H1 (cell line): Measurements from ENCODE around the gene MTURN. TPM values are rescaled to one million over a fixed set of nuclear protein-coding genes. Genes with fewer than 3 reads are reported as not detected.

ENCODE experiments used
- CTCF ChIA-PET: fragments of 300-600 bp; sonication (Branson Sonifier 250); formaldehyde crosslinking; loops from one replicate; lab custom pipeline; 2021; ENCODE audit not compliant: partially characterized antibody; lab: Charles Lee
- POLR2A ChIA-PET: fragments of 300-600 bp; sonication (Branson Sonifier 250); formaldehyde crosslinking; loops from one replicate; lab custom pipeline; 2021; ENCODE audit warnings: inconsistent platforms; ENCODE audit not compliant: partially characterized antibody; lab: Charles Lee
- DNase-seq, 2 experiments: peaks; one replicate each; pipeline versions ENCODE4 v3.0.0 to v3.0.0-alpha.2; 2010 to 2022; ENCODE audit warnings: low spot score in 2 of 2, low read depth in 1 of 2, mixed read lengths in 1 of 2
- FAIRE-seq: peaks from 2 replicates; lab custom pipeline; 2011; peaks lifted over from hg19 to GRCh38; lab: Jason Lieb, UNC
- H2AFZ ChIP-seq: 2 replicates; pipeline ENCODE4 v1.8.1; 2012; ENCODE audit warnings: low read length, inconsistent platforms
- H2AK5ac ChIP-seq: 2 replicates; pipeline ENCODE4 v1.6.1; 2013; ENCODE audit warnings: low read depth, low read length
- H2BK120ac ChIP-seq: replicated peaks from 2 replicates; pipeline ENCODE3; 2013; ENCODE audit warnings: low read depth, low read length, inconsistent platforms
- H2BK12ac ChIP-seq: 2 replicates; pipeline ENCODE4 v1.6.1; 2013; ENCODE audit warnings: low read depth, low read length
- H2BK15ac ChIP-seq: 2 replicates; pipeline ENCODE4 v1.6.1; 2013; ENCODE audit warnings: low read length
- H2BK20ac ChIP-seq: 2 replicates; pipeline ENCODE4 v1.6.1; 2013; ENCODE audit warnings: low read length
- H2BK5ac ChIP-seq: 2 replicates; pipeline ENCODE4 v1.6.1; 2013; ENCODE audit warnings: low read depth, low read length
- H3K14ac ChIP-seq: 2 replicates; pipeline ENCODE4 v1.6.1; 2013; ENCODE audit warnings: inconsistent platforms; ENCODE audit not compliant: insufficient read length
- H3K18ac ChIP-seq: 2 replicates; pipeline ENCODE4 v1.6.1; 2013; ENCODE audit warnings: low read length; ENCODE audit errors: extremely low read depth
- H3K23ac ChIP-seq: 2 replicates; pipeline ENCODE4 v1.6.1; 2013; ENCODE audit warnings: inconsistent platforms; ENCODE audit not compliant: insufficient read length
- H3K23me2 ChIP-seq: 2 replicates; pipeline ENCODE4 v1.6.1; 2013; ENCODE audit warnings: low read depth, low read length
- H3K27ac ChIP-seq: 2 replicates; pipeline ENCODE4 v1.6.1; 2011; ENCODE audit warnings: low read depth, low read length, inconsistent platforms
- H3K27me3 ChIP-seq, 4 experiments: replicated peaks in 1 of 4; 1 replicate in 1 of 4; 2 replicates in 3 of 4; pipeline versions ENCODE4 v1.6.1 to v1.8.1; 2011 to 2013; ENCODE audit warnings: low read length in 3 of 4, mild to moderate bottlenecking in 3 of 4, inconsistent platforms in 2 of 4, mixed read lengths in 2 of 4, moderate library complexity in 1 of 4; ENCODE audit not compliant: control insufficient read depth in 3 of 4, insufficient read depth in 3 of 4; ENCODE audit errors: extremely low read depth in 1 of 4
- H3K36me3 ChIP-seq, 4 experiments: 2 replicates each; pipeline versions ENCODE4 v1.6.1 to v1.8.1; 2011 to 2013; ENCODE audit warnings: mild to moderate bottlenecking in 4 of 4, low read length in 3 of 4, moderate library complexity in 2 of 4, control low read depth in 1 of 4, inconsistent platforms in 1 of 4; ENCODE audit not compliant: insufficient read depth in 4 of 4, control insufficient read depth in 2 of 4
- H3K4ac ChIP-seq: replicated peaks from 2 replicates; pipeline ENCODE3; 2013; ENCODE audit warnings: low read length, low read depth, mixed read lengths, inconsistent platforms; ENCODE audit not compliant: insufficient read length
- H3K4me1 ChIP-seq, 4 experiments: replicated peaks in 1 of 4; 1 replicate in 1 of 4; 2 replicates in 3 of 4; pipeline versions ENCODE4 v1.6.1 to v1.8.1; 2011 to 2013; ENCODE audit warnings: low read length in 3 of 4, inconsistent platforms in 2 of 4, mixed read lengths in 1 of 4; ENCODE audit not compliant: insufficient read depth in 4 of 4, control insufficient read depth in 3 of 4
- H3K4me2 ChIP-seq, 2 experiments: 2 replicates each; pipeline versions ENCODE4 v1.6.1 to v1.8.1; 2011 to 2013; ENCODE audit warnings: low read depth in 2 of 2, low read length in 2 of 2, control low read depth in 1 of 2, inconsistent platforms in 1 of 2, mild to moderate bottlenecking in 1 of 2; ENCODE audit not compliant: insufficient read depth in 1 of 2
- H3K4me3 ChIP-seq, 4 experiments: fragments of 200-600, 300-600 bp in 1 of 4; sonication (generic), shearing (Covaris generic), sonication (Bioruptor Twin) in 1 of 4; 2 replicates each; pipeline versions ENCODE4 v1.5.1 to v1.8.1; 2011 to 2016; ENCODE audit warnings: low read length in 4 of 4, low read depth in 3 of 4, control low read depth in 2 of 4, inconsistent platforms in 2 of 4, mild to moderate bottlenecking in 2 of 4, mixed read lengths in 1 of 4, moderate library complexity in 1 of 4; ENCODE audit not compliant: insufficient read depth in 2 of 4; ENCODE audit errors: extremely low read depth in 1 of 4
- H3K56ac ChIP-seq: replicated peaks from 2 replicates; pipeline ENCODE3; 2013; ENCODE audit warnings: low read depth, mild to moderate bottlenecking, mixed read lengths, low read length, inconsistent platforms; ENCODE audit not compliant: insufficient read length
- H3K79me1 ChIP-seq: 2 replicates; pipeline ENCODE4 v1.6.1; 2013; ENCODE audit warnings: low read depth, low read length, control low read depth
- H3K79me2 ChIP-seq, 2 experiments: 2 replicates each; pipeline versions ENCODE4 v1.6.1 to v1.8.1; 2012 to 2013; ENCODE audit warnings: low read length in 2 of 2, mild to moderate bottlenecking in 2 of 2, inconsistent platforms in 1 of 2; ENCODE audit not compliant: insufficient read depth in 2 of 2, control insufficient read depth in 1 of 2
- H3K9ac ChIP-seq, 4 experiments: replicated peaks in 1 of 4; 1 replicate in 1 of 4; 2 replicates in 3 of 4; pipeline versions ENCODE4 v1.6.1 to v1.8.1; 2011 to 2013; ENCODE audit warnings: low read depth in 3 of 4, low read length in 3 of 4, control low read depth in 2 of 4, mild to moderate bottlenecking in 2 of 4, moderate library complexity in 2 of 4, inconsistent platforms in 1 of 4; ENCODE audit errors: extremely low read depth in 1 of 4
- H3K9me3 ChIP-seq, 2 experiments: 2 replicates each; pipeline versions ENCODE4 v1.6.1 to v1.8.1; 2012 to 2013; ENCODE audit warnings: mild to moderate bottlenecking in 2 of 2, moderate library complexity in 2 of 2, control low read depth in 1 of 2, inconsistent platforms in 1 of 2, low read depth in 1 of 2, low read length in 1 of 2, mixed read lengths in 1 of 2; ENCODE audit not compliant: insufficient read depth in 2 of 2
- H4K20me1 ChIP-seq, 2 experiments: replicated peaks in 1 of 2; 2 replicates each; pipeline versions ENCODE3 to v1.8.1; 2011 to 2013; ENCODE audit warnings: inconsistent platforms in 2 of 2, low read length in 2 of 2, mild to moderate bottlenecking in 1 of 2; ENCODE audit not compliant: insufficient read depth in 2 of 2, control insufficient read depth in 1 of 2
- H4K5ac ChIP-seq: 2 replicates; pipeline ENCODE4 v1.6.1; 2013; ENCODE audit warnings: low read length, low read depth, mixed read lengths, inconsistent platforms; ENCODE audit not compliant: insufficient read length
- H4K8ac ChIP-seq: 2 replicates; pipeline ENCODE4 v1.8.0; 2013; ENCODE audit warnings: mild to moderate bottlenecking, moderate library complexity, low read length, inconsistent platforms; ENCODE audit not compliant: insufficient read depth; ENCODE audit errors: extremely low read depth
- H4K91ac ChIP-seq: replicated peaks from 2 replicates; pipeline ENCODE3; 2013; ENCODE audit warnings: low read length, mixed read lengths, inconsistent platforms; ENCODE audit not compliant: insufficient read length
- TAF7 ChIP-seq: optimal IDR thresholded peaks from 2 replicates; pipeline ENCODE3; 2011; ENCODE audit warnings: low read depth, mild to moderate bottlenecking, inconsistent platforms, low read length, moderate library complexity, borderline replicate concordance
- TBP ChIP-seq: IDR thresholded peaks from 2 replicates; pipeline ENCODE4 v1.6.1; 2011; ENCODE audit warnings: low read depth, low read length, improper control_type of control experiment
- TCF12 ChIP-seq: IDR thresholded peaks from 2 replicates; pipeline ENCODE4 v1.6.1; 2011; ENCODE audit warnings: low read depth, mild to moderate bottlenecking, low read length
- polyA plus RNA-seq, 7 experiments: library from polyadenylated mRNA; depleted of rRNA in 3 of 7; stranded (reverse) in 5 of 7; unstranded in 2 of 7; fragments of >200 nt in 5 of 7; fragments of 200-250 nt in 2 of 7; gene quantifications; 1 replicate in 5 of 7; 2 replicates in 1 of 7; 4 replicates in 1 of 7; pipeline versions ENCODE4 v1.2.1 to v1.2.3, GENCODE V29; 2011 to 2013; ENCODE audit warnings: missing spikeins in 2 of 7, mixed read lengths in 2 of 7
- total RNA-seq: library from RNA; stranded (reverse); fragmentation: NEBNext Ultra II Directional; extraction: Animal tissue kit (Norgen Biotek cat#: 25700); gene quantifications from 2 replicates; pipeline ENCODE4 v1.2.1, GENCODE V29; 2021
- TF ChIP-seq, protein P1 (sequence below), 3 experiments: IDR thresholded peaks; 1 replicate in 2 of 3; 2 replicates in 1 of 3; pipeline versions ENCODE4 v1.5.1 to v1.6.1; 2011; ENCODE audit warnings: low read length in 3 of 3, mild to moderate bottlenecking in 3 of 3, inconsistent platforms in 2 of 3, low read depth in 1 of 3, moderate library complexity in 1 of 3; ENCODE audit not compliant: insufficient read depth in 1 of 3; ENCODE audit errors: control extremely low read depth in 1 of 3

The MTURN gene
- total and polyA plus RNA-seq, 2 of the 8 experiments (the other 6 are each of a cell fraction or from before 2014, with no cell fraction given) = 2.6 to 5.8 TPM

- Histone ChIP-seq H3K4me2 (no peak overlapping the region), H3K9ac (no peak overlapping the region), H3K79me2 (no peaks in the 10 kb centered on the region), H2BK120ac (no peak overlapping the region), H2AK5ac (no peak overlapping the region), H3K14ac (no peak overlapping the region), H2BK15ac (no peak overlapping the region), H3K4ac (no peak overlapping the region), H2BK5ac (no peak overlapping the region), H3K4me3 (no peak overlapping the region)
- ChIA-PET CTCF (no interaction called here), POLR2A (no interaction called here)
- DNase-seq = no peak
- TF ChIP-seq, protein P1, sequence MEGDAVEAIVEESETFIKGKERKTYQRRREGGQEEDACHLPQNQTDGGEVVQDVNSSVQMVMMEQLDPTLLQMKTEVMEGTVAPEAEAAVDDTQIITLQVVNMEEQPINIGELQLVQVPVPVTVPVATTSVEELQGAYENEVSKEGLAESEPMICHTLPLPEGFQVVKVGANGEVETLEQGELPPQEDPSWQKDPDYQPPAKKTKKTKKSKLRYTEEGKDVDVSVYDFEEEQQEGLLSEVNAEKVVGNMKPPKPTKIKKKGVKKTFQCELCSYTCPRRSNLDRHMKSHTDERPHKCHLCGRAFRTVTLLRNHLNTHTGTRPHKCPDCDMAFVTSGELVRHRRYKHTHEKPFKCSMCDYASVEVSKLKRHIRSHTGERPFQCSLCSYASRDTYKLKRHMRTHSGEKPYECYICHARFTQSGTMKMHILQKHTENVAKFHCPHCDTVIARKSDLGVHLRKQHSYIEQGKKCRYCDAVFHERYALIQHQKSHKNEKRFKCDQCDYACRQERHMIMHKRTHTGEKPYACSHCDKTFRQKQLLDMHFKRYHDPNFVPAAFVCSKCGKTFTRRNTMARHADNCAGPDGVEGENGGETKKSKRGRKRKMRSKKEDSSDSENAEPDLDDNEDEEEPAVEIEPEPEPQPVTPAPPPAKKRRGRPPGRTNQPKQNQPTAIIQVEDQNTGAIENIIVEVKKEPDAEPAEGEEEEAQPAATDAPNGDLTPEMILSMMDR (IDR thresholded peaks at IDR 0.05; ENCODE audit: control extremely low read depth in 1 of 3, insufficient read depth in 1 of 3, low read depth in 1 of 3, low read length in 3 of 3) = no peak
- TF ChIP-seq TCF12 = no peak
- TF ChIP-seq TBP = no peak
- TF ChIP-seq TAF7 = no peak
- TF ChIP-seq, all 59 proteins: peak for 0
- peaks cover 10 to 14% of the 10 kb centered on the region in 2 experiments for H3K9me3 ChIP-seq
- no peak overlapping the region for H3K56ac ChIP-seq
- H2BK12ac ChIP-seq = no peak overlapping the region
- H2AFZ ChIP-seq = no peak overlapping the region
- H4K5ac ChIP-seq = no peak overlapping the region
- no peaks in the 10 kb centered on the region for H3K23me2 ChIP-seq
- no peaks in the 10 kb centered on the region for H4K20me1 ChIP-seq
- H4K8ac ChIP-seq = no peak overlapping the region
- H3K4me1 ChIP-seq = peaks cover 0 to 4% (median 0%) of the 10 kb centered on the region in 4 experiments; a peak in 2 of 7 replicates
- H3K27ac ChIP-seq = no peak overlapping the region
- no peak overlapping the region for H4K91ac ChIP-seq
- H2BK20ac ChIP-seq = no peak overlapping the region
- no peaks in the 10 kb centered on the region for H3K27me3 ChIP-seq
- no peak overlapping the region for H3K23ac ChIP-seq
- no peaks in the 10 kb centered on the region for H3K79me1 ChIP-seq
- FAIRE-seq = no peak
- H3K36me3 ChIP-seq = no peaks in the 10 kb centered on the region
- H3K18ac ChIP-seq = no peak overlapping the region
These were observed 50.7 kb downstream of the MTURN start for GRCh38 chr7:30185496-30185895.
